ENCODE data around the gene ESYT2. TPM values are rescaled to one million over a fixed set of nuclear protein-coding genes. Genes with fewer than 3 reads are reported as not detected.

The ESYT2 gene
- total and polyA plus RNA-seq, 2 donors (not counting 1 experiment from before 2014, with no cell fraction given): 66.0 to 93.0 TPM

DNA sequence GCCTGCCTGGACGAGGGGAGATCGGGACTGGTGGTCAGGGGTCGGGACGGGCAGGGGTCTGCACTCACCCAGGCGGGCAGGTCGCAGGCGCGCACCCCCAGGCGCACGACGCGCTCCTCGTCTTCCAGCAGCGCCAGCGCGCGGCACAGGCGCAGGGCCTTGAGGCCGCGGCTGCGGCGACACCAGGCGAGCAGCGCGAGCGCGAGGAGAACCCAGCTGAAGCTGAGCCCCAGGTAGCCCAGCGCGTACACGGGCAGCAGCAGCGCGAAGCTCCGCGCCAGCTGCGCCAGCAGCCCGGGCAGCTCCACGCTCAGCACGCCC is 328 bp downstream of the ESYT2 start:
- TF ChIP-seq EZH2 (IDR thresholded peaks at IDR 0.05; ENCODE audit: low read length, missing control alignments): no peak
- TF ChIP-seq, protein P1, sequence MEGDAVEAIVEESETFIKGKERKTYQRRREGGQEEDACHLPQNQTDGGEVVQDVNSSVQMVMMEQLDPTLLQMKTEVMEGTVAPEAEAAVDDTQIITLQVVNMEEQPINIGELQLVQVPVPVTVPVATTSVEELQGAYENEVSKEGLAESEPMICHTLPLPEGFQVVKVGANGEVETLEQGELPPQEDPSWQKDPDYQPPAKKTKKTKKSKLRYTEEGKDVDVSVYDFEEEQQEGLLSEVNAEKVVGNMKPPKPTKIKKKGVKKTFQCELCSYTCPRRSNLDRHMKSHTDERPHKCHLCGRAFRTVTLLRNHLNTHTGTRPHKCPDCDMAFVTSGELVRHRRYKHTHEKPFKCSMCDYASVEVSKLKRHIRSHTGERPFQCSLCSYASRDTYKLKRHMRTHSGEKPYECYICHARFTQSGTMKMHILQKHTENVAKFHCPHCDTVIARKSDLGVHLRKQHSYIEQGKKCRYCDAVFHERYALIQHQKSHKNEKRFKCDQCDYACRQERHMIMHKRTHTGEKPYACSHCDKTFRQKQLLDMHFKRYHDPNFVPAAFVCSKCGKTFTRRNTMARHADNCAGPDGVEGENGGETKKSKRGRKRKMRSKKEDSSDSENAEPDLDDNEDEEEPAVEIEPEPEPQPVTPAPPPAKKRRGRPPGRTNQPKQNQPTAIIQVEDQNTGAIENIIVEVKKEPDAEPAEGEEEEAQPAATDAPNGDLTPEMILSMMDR (conservative IDR thresholded peaks at IDR 0.05 in 1 of 2, IDR thresholded peaks at IDR 0.05 in 1 of 2; ENCODE audit: low read depth in 1 of 2, low read length in 2 of 2): no peak
- Histone ChIP-seq H3K9ac (ENCODE audit: insufficient read depth, low read length) (peak overlapping the region; percentile 98), H4K20me1 (ENCODE audit: control insufficient read depth, extremely low read depth, insufficient read depth, low read length) (no peaks in the 10 kb centered on the region), H3K4me3 (replicated peaks in 1 of 4; ENCODE audit: control extremely low read depth in 1 of 4, insufficient read depth in 1 of 4, low read depth in 3 of 4, low read length in 4 of 4) (peak overlapping the region; percentile 50 to 92 (median 84)), H3K36me3 (ENCODE audit: control insufficient read depth, insufficient read depth, low read length) (no peaks in the 10 kb centered on the region), H3K4me2 (ENCODE audit: extremely low read depth, insufficient read depth, low read length) (peak overlapping the region; percentile 29), H3K79me2 (ENCODE audit: control insufficient read depth, insufficient read depth, low read length) (peaks cover 42% of the 10 kb centered on the region), H3K9me3 (ENCODE audit: control insufficient read depth, insufficient read depth, low read depth, low read length) (no peaks in the 10 kb centered on the region), H2AFZ (ENCODE audit: low read length) (no peak overlapping the region), H3K27ac (ENCODE audit: insufficient read depth, low read length) (peak overlapping the region; percentile 93), H3K4me1 (ENCODE audit: control insufficient read depth, extremely low read depth, insufficient read depth, low read length) (peaks cover 4% of the 10 kb centered on the region), H3K27me3 (ENCODE audit: control insufficient read depth, insufficient read depth, low read length) (no peaks in the 10 kb centered on the region)
- DNase-seq (ENCODE audit: low read depth in 2 of 2): peak; percentile 81 to 85

DNA sequence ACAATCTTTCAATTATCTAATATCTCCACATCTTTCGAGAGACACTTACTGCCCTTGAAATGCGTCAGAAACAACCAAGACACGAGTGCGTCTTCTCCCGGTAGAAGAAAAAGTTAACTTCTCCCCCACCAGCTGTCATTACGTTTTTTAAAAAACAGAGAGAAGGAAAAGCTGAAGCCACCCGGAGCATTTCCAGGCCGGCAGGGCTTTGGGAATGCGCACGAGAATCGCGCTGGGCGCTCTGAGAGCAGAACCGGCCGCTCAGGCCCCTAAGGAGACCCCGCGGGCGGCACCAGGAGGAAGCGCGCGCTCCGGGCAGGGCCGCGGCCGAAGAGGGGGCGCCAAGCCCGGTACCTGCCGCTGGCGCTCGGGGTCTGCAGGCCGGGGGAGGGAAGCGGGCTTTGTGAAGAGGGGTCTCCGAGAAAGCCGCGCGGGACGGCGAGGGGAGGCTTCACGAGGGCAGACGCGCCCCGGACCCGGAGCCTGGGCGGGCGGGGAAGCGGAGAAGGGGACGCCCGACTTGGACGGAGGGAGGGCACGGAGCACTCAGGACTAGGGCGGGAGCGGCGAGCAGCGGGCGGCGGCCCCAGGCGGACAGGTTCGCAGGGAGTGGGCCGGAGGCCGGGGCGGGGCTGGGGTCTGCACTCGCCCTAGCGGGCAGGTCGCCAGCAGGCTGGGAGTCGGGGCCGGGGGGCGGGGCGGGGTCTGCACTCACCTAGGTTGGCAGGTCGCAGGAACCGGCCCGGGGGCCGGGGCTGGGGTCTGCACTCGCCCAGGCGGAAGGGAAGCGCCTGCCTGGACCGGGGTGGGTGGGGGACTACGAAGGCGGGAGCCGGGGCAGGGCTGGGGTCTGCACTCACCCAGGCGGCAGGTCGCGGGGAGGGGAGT is 932 bp downstream of the ESYT2 start:
- Histone ChIP-seq H3K4me1 (ENCODE audit: control insufficient read depth, extremely low read depth, insufficient read depth, low read length) (peaks cover 4% of the 10 kb centered on the region), H3K27me3 (ENCODE audit: control insufficient read depth, insufficient read depth, low read length) (no peaks in the 10 kb centered on the region), H3K36me3 (ENCODE audit: control insufficient read depth, insufficient read depth, low read length) (no peaks in the 10 kb centered on the region), H3K27ac (ENCODE audit: insufficient read depth, low read length) (peak overlapping the region; percentile 93), H3K9ac (ENCODE audit: insufficient read depth, low read length) (peak overlapping the region; percentile 98), H4K20me1 (ENCODE audit: control insufficient read depth, extremely low read depth, insufficient read depth, low read length) (no peaks in the 10 kb centered on the region), H2AFZ (ENCODE audit: low read length) (no peak overlapping the region), H3K4me3 (replicated peaks in 1 of 4; ENCODE audit: control extremely low read depth in 1 of 4, insufficient read depth in 1 of 4, low read depth in 3 of 4, low read length in 4 of 4) (peak overlapping the region; percentile 80 to 92 (median 85)), H3K79me2 (ENCODE audit: control insufficient read depth, insufficient read depth, low read length) (peaks cover 48% of the 10 kb centered on the region), H3K9me3 (ENCODE audit: control insufficient read depth, insufficient read depth, low read depth, low read length) (no peaks in the 10 kb centered on the region), H3K4me2 (ENCODE audit: extremely low read depth, insufficient read depth, low read length) (peak overlapping the region; percentile 65)
- peak in 1 of 2 donors; percentile 40 for DNase-seq (ENCODE audit: low read depth in 2 of 2)
- TF ChIP-seq, protein P1 (conservative IDR thresholded peaks at IDR 0.05 in 1 of 2, IDR thresholded peaks at IDR 0.05 in 1 of 2; ENCODE audit: low read depth in 1 of 2, low read length in 2 of 2): peak in 1 of 2 donors; percentile 5
- TF ChIP-seq EZH2 (IDR thresholded peaks at IDR 0.05; ENCODE audit: low read length, missing control alignments): no peak

DNA sequence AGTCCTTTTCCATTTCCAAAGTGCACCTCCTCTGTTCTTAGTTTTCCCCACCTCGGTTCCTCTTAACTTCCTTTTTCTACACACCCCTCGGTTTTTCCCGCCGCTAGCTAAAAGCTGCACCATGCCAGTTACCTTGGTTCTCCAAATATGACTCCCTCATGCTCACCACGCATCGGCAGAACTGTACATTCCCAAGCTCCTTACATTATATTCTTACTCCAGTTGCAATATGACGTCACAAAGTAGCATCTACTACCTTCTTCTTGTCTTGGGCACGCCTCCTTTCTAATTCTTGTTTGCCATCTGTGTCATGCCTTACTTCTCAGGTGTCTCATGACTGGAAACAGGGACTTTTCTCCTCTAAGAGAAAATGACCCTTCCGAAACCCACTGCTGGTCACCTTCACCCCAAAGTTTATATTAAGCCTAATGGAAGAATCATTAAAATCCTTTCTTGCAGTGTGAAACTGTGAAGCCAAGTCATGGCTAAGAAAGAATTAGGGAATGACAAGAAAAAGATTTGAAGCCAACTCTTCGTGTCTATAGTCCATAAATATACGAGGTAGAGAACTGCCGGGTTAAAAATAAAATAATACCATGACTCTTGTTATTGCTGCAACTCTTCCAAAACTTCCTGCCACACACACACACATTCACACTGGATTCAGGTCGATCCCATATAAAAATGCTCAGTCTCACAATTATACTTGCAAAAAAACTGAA is 1.7 kb downstream of the ESYT2 start:
- H3K9ac ChIP-seq (ENCODE audit: insufficient read depth, low read length): peak overlapping the region; percentile 98
- H3K4me2 ChIP-seq (ENCODE audit: extremely low read depth, insufficient read depth, low read length): peak overlapping the region; percentile 65
- H3K4me1 ChIP-seq (ENCODE audit: control insufficient read depth, extremely low read depth, insufficient read depth, low read length): peaks cover 4% of the 10 kb centered on the region
- peak overlapping the region; percentile 80 to 92 (median 85) for H3K4me3 ChIP-seq (replicated peaks in 1 of 4; ENCODE audit: control extremely low read depth in 1 of 4, insufficient read depth in 1 of 4, low read depth in 3 of 4, low read length in 4 of 4)
- TF ChIP-seq, protein P1 (conservative IDR thresholded peaks at IDR 0.05 in 1 of 2, IDR thresholded peaks at IDR 0.05 in 1 of 2; ENCODE audit: low read depth in 1 of 2, low read length in 2 of 2): no peak
- TF ChIP-seq EZH2 (IDR thresholded peaks at IDR 0.05; ENCODE audit: low read length, missing control alignments): no peak
- peaks cover 54% of the 10 kb centered on the region for H3K79me2 ChIP-seq (ENCODE audit: control insufficient read depth, insufficient read depth, low read length)
- no peaks in the 10 kb centered on the region for H3K27me3 ChIP-seq (ENCODE audit: control insufficient read depth, insufficient read depth, low read length)
- no peaks in the 10 kb centered on the region for H4K20me1 ChIP-seq (ENCODE audit: control insufficient read depth, extremely low read depth, insufficient read depth, low read length)
- no peaks in the 10 kb centered on the region for H3K9me3 ChIP-seq (ENCODE audit: control insufficient read depth, insufficient read depth, low read depth, low read length)
- no peaks in the 10 kb centered on the region for H3K36me3 ChIP-seq (ENCODE audit: control insufficient read depth, insufficient read depth, low read length)
- peak in 1 of 2 donors; percentile 41 for DNase-seq (ENCODE audit: low read depth in 2 of 2)
- peak overlapping the region; percentile 93 for H3K27ac ChIP-seq (ENCODE audit: insufficient read depth, low read length)
- H2AFZ ChIP-seq (ENCODE audit: low read length): no peak overlapping the region

Measured in fibroblast of lung (primary cell).